GM18507 (cell line): ENCODE results near the gene SNRPA.
"Not testable (repeated sequence)": the region's sequence is repeated elsewhere in the genome, so short reads cannot be mapped to it uniquely, and the experiment has no call there.

ENCODE experiments used
- DNase-seq: peaks from one replicate; pipeline ENCODE4 v3.0.0; 2011; ENCODE audit warnings: low read depth; ENCODE audit not compliant: insufficient read length; ENCODE audit errors: extremely low spot score
- FAIRE-seq: peaks from 2 replicates; lab custom pipeline; 2011; peaks lifted over from hg19 to GRCh38; lab: Jason Lieb, UNC

SNRPA gene

DNA sequence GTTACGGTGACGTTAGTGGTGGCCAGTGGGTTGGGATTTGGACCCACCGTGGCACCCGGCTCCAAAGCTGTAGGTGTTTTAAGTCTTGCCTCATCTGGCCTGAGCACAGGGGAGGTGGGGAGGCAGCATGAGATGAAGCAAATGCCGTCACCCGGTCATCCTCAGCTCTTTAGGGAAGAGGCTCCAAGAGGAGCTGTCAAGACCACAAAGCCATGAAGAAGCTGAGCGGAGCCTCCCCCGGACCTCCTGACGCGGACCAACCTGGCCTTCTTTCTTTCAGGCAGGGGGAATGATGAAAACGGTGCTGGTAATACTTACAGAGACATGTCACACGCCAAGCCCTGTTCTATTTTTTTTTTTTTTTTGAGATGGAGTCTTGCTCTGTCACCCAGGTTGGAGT lies 8.1 kb upstream of the SNRPA start:
- no peak for DNase-seq
- no peak for FAIRE-seq

DNA sequence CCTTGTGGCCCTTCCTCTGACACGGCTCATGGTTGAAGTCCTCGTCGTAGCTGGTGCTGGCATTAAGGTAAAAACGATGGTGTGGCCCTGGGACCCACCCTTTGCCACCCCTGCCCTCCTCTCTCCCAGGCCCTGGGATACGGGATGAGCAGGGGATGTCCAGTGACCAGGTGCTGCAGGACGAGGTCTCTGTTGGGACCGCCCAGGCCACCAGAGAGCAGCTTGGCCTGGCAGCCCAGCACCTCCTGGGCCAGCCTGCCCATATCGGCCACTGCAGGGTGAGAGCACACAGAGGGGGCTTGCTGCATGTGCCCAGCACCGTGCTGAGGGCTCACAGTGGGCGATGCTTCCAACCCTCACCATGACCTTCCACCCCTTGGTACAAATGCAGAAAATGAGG lies 7.1 kb upstream of the SNRPA start:
- DNase-seq: no peak
- FAIRE-seq: no peak

DNA sequence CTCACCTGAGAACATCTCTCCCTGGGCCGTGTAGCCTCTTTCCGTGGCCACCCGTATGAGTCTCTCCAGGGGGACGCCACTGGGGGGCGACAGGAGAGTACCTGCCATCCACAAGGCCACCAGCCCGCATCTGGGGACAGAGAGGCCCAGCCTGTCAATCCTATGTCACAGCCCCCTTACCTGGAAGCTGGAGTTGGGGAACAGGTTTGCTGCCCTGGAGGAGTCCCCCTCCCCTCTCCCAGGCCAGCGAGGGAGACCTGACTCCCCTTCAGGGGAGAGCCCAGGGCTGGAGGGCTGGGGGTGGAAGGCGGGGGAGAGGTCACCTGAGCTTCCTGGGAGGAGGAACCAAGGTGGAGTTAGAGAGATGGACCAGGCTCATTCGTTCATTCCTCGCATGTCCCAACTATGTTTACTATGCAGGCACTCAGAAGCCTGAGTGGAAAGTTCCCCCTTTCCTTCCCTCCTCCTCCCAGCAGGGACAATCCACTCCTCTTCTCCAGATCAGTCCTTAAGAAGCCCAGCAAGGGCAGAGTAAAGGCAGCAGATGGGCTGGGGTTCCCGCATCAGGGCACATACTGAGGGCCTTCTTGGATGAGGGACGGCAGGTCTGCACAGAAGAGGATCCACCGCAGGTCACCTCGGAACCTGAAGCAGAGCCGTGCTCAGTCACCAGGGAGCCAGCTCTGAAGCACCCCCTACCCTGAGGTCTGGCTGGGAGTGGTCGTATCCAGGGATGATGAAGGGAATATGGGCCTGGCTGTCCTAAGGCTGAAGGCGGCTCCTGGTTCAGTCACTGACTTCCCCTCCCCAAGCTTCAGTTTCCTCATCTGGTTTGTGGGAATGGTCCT lies 6.2 kb upstream of the SNRPA start:
- no peak for FAIRE-seq

DNA sequence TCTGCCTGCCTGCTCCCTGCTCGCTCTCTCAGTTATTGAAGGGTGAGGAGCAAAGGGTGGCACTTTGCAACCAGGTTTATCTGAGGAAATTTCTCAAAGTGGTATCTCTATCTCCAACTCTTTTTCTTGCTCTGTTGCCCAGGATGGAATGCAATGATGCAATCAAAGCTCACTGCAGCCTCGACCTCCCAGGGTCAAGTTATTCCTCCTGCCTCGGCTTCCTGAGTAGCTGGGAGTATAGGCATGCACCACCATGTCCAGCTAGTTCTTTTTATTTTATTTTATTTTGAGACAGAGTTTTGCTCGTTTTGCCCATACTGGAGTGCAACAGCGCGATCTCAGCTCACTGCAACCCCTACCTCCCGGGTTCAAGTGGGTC lies 5.6 kb upstream of the SNRPA start:
- DNase-seq (no peak), FAIRE-seq (no peak)

More for the DNA sequence above, 6.2 kb upstream of the SNRPA start:
- no peak for DNase-seq

DNA sequence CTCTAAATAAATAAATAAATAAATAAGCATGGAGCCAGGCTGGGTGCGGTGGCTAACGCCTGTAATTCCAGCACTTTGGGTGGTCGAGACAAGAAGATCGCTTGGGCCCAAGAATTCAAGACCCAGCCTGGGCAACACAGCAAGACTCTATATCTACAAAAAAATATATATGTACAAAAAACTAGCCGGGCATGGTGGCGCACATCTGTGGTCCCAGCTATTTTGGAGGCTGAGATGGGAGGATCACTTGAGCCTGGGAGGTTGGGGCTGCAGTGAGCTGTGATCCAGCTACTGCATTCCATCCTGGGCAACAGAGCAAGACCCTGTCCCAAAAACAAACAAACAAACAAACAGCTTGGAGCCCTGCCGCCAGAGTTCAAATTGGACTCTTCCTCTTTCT lies 3.5 kb upstream of the SNRPA start:
- FAIRE-seq (no peak), DNase-seq (no peak)

DNA sequence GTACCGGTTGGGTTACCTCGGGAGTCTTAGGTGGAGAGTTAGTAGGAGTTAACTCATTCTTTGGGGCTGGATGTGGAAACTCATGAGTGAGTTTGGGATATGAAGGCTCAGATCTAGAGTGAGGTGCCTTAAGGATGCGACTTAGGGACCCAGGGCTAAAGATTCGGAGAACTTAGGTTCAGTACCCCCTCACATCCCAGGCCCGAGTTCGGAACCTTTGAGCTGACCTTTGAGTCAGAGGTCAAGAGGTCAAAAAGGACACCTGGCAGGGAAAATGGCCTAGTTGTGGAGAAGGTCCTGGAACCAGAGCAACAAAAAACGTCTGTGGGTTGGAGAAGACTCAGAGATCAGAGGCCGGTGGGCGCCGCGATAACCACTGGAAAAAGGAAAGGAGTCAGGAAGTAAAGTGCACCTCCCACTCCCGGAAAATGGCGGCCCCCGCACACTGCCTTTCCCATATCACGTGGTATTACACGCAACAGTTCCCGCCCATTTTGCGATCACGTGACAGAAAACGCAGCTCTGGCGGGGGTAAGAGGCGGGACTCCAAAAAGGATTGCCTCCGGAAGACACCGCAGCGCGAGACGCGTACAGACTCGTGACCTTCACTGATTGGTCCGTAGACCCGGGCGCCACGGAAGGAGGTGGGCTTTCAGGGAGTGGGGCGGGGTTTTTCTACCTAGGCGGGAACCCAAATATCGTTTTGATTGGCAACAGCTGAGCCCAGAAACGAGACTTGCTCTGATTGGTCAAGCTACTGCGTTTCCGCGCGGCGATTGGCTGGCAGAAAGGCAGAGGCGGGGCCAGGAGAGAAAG lies 737 bp upstream of the SNRPA start, which contains the start of gene ACTMAP:
ACTMAP (minus strand) TSS at position 420 of the 816 bp plus-strand sequence. CDS start 674 bp downstream, outside the sequence.
- peak; percentile 89 for DNase-seq
- peak; percentile 99 for FAIRE-seq

DNA sequence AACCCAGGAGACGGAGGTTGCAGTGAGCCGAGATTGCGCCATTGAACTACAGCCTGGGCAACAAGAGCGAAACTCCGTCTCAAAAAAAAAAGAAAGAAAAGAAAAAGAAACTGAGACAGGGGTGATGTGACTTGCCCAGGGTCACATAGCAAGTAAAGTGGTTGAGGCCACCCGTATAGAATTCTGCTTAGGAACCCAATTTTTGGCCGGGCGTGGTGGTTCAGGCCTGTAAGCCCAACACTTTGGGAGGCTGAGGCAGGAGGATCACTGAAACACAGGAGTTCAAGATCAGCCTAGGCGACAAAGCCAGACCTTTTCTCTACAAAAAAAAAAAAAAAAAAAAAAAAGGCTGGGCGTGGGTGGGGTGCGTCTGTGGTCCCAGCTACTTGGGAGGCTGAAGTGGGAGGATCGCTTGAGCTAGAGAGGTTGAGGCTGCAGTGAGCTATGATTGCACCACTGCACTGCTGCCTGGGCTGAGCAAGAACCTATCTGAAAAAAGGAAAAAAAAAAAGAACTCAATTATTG lies 1.3 kb downstream of the SNRPA start:
- no peak for FAIRE-seq
- no peak for DNase-seq

DNA sequence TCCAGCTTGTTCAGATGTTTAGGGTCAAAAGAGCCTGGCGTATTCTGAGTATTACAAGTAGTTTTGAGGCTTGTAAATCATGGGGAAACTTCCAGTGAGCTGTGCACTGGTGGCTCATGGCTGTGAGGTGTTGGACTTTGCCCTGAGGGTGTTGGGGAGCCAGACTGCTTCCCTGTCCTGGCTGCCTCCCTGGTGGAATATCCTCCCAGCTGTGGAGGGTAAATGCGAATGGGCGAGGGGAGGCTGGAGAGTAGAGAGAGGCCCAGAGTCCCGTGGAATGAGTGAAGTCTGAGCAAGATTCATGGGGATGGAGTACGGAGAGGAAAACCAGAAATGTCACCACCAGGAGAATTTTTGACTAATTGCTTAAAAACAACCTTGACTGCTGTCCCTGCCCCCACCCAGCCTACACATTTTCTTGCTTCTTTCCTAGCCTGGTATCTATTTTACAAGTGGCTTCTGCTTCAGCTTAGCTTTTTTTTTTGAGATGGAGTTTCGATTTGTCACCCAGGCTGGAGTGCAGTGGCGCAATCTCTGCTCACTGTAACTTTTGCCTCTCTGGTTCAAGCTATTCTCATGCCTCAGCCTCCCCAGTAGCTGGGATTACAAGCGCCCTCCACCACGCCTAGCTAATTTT lies 3.7 kb downstream of the SNRPA start:
- FAIRE-seq: peak; percentile 75
- DNase-seq: no peak

DNA sequence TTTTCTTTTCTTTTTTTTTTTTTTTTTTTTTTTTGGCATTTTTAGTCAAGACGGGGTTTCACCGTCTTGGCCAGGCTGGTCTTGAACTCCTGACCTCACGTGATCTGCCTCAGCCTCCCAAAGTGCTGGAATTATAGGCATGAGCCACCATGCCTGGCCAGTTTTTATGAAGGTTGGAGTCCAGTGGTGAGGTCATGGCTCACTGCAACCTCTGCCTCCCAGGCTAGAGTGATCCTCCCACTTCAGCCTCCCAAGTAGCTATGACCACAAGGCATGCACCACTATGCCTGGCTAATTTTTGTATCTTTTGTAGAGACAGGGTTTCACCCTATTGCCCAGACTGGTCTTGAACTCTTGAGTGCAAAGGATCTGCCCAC lies 4.2 kb downstream of the SNRPA start:
- DNase-seq: no peak
- FAIRE-seq: no peak

DNA sequence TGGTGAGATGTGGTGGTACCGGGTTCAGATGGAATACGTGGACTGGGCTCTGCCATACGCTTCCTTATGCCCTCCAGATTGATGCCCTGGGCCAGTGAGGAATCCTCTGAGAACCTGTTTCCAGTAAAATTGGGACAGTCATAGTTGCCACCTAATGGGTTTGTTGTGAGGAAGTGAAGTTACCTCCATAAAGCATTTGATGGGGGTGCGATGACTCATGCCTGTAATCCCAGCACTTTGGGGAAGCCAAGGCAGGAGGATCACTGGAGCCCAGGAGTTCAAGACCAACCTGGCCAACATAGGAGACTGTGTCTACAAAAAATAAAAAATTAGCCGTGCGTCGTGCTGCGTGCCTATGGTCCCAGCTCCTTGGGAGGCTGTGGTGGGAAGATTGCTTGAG lies 4.8 kb downstream of the SNRPA start:
- FAIRE-seq (no peak), DNase-seq (no peak)

DNA sequence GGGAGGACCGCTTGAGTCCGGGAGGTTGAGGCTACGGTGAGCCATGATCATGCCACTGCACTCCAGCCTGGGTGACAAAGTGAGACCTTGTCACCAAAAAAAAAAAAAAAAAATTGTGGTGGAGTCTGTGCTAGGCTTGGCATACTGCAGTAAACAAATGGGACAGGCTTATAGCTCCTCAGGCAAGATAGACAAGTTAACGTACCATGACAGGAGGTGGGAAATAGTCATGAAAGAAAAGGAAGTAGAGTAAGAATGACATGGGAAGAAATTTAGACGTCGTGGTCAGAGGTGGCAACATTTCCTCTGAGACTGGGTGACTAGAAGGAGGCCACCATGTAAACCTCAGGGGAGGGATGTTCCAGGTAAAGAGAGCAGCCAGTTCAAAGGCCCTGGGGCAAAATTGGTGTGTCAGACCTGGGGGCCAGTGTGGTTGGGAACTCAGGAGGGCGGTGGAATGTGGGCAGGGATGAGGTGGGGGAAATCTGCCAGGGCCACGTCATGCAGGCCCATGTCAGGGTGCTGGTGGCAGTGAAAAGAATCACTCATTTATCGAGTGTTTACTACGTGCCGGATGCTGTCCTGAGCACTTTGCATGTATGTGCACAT lies 5.6 kb downstream of the SNRPA start:
- FAIRE-seq (no peak), DNase-seq (no peak)

DNA sequence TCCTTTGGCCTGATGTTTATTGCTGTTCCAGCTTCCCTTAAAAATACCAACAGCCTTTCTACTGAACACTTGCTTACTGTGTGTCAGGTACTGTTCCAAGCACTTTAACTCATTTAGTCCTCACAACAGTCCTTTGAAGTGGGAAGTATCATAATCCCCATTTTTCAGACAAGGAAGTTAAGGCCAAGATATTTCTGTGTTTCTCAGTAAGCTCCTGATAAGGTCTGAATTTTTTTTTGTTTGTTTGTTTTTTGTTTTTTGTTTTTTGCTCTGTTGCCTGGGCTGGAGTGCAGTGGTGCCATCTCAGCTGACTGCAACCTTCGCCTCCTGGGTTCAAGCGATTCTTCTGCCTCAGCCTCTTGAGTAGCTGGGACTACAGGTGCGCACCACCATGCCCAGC lies 7.5 kb downstream of the SNRPA start:
- FAIRE-seq (no peak), DNase-seq (no peak)

DNA sequence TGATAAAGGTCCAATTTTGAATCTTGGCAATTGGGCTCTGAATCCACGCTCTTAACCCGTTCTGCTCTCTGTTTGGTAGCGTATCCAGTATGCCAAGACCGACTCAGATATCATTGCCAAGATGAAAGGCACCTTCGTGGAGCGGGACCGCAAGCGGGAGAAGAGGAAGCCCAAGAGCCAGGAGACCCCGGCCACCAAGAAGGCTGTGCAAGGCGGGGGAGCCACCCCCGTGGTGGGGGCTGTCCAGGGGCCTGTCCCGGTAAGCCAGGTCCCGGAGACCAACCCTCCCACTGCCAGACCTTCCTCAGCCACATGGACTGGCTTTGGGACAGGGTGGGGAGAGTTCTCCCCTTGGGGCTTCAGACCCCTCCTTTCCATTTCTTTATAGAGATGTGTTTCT lies 8.3 kb downstream of the SNRPA start:
- DNase-seq: no peak
- no peak for FAIRE-seq

DNA sequence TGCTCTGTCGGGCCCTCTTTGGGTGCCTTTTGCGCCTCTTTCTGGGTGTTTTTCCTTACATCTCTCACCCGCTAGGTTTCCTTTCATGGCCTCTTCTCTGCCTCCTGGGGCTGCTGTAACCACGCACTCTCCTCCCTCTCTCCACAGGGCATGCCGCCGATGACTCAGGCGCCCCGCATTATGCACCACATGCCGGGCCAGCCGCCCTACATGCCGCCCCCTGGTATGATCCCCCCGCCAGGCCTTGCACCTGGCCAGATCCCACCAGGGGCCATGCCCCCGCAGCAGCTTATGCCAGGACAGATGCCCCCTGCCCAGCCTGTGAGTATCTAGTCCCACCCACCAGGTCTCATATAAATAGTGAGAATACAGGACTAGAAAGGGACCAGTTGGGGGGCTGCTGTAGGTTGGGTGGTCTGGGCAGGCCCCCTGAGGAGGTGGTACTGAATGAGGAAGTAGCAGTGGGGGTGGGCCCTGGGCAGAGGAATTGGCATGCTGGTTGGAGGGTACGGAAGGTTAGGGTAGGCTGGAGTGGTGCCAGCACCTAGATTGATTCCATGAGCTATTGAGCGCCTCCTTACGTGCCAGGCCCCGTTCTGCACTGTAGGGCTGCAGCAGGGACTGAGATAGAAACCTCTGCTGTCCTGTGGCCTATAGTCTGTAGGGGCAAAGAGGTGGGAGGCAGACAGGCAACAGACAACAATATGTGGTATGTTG lies 11.9 kb downstream of the SNRPA start:
- FAIRE-seq (no peak), DNase-seq (no peak)

DNA sequence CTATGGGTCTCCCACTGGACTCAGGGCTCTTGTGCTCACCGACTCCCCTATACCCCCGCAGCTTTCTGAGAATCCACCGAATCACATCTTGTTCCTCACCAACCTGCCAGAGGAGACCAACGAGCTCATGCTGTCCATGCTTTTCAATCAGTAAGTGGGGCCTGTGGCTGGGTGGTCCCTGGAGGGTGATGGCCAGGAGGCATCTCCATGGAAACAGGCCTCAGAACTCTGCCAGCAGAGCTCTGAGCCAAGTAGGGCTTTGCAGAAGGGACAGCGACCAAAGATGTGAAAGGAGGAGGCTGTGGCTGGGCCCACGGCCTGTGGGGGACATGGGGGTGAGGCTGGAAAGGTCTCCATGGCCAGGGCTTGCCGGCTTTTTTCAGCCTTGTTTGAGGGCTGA lies 12.5 kb downstream of the SNRPA start:
- no peak for FAIRE-seq
- DNase-seq: no peak

DNA sequence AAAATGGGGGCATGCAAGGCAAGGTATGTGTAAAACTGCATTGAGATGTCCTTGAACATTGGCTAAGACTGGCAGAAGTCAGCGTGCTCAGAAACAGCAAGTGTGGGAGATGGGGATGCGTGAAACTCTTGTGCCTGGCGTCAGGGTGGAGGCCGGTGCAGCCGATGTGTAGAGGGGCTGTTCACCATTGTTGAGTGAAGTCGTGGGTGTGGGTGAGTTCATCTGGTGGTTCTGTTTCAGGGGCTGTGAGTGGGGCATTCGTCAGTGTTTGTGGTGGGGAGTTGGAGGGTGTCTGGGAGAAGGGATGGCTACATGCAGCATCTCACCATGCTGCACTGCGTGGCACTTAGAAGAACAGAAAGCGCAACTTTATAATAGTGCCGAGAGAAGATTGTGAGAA lies 13.0 kb downstream of the SNRPA start:
- FAIRE-seq (no peak), DNase-seq (no peak)

DNA sequence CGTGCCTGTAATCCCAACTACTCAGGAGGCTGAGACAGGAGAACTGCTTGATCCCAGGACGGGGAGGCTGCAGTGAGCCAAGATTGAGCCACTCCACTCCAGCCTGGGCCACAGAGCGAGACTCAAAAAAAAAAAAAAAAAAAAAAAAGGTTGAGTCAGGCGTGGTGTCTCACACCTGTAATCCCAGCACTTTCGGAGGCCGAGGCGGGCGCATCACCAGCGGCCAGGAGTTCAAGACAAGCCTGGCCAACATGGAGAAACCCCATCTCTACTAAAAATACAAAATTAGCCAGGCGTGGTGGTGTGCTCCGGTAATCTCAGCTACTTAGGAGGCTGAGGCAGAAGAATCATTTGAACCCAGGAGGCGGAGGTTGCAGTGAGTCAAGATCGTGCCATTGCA lies 15.4 kb downstream of the SNRPA start:
- not testable (repeated sequence) for DNase-seq, FAIRE-seq

DNA sequence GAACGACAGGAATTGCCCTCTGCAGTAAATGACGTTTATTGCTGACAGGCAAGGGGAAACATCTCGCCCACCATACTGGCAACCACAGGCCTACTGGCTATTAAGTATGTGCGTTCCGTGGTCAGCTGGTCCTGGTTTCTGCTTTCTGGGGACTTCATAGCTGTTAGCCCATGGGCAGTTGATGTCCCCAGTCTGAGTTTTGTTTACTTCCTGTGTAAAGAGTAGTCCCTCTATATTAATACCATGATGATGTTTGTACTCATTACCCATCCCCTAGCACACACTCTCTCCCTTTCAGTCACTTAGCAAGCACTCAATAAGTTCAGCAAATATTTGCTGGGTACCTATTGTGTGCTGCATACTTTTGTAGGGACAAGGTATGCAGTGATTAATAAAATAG lies 17.9 kb downstream of the SNRPA start:
- FAIRE-seq: no peak
- no peak for DNase-seq
